ENCODE data around the gene CHST15.

CHST15 gene

DNA sequence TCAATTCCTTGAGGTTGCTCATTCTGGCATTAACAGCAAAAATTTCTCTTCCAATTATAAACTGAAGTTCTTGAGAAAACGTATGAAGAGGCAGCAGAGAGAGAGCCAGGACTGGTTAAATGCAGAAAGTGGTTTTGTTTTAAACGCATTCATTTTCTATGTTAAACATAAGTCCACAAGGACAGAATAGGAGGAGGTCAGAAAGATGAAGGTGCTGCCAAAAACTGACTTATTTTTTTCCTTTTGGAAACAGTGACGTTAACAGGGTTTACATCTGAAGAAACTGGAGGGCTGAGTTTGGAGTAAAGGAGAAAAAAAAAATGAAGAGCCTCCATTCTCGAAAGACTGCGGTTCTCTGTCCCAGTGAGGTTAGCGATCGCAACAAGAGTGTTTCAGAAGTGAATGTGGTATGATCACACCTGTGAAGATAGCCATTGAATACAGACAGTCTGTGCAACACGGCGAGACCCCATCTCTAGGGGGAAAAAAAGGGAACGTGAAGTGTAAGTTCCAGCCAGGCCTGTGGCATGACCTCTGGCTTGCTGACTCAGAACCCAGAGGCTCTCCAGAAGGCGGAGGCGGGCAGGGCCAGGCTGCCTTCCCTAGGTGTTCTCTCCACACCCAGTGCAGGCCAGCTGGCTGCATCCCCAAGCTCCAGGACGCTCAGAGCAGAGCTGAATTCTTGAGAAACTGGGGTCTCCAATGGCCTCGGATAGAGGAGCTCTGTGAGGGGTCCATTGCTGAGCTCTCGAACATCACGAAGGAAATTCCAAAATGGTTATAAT lies 84.0 kb downstream of the CHST15 start:
- intact Hi-C loops (cut with DNase I): no loop called here
- DNase-seq: peak in 4 of 42 donors; percentile 2 to 22 (median 12)

DNA sequence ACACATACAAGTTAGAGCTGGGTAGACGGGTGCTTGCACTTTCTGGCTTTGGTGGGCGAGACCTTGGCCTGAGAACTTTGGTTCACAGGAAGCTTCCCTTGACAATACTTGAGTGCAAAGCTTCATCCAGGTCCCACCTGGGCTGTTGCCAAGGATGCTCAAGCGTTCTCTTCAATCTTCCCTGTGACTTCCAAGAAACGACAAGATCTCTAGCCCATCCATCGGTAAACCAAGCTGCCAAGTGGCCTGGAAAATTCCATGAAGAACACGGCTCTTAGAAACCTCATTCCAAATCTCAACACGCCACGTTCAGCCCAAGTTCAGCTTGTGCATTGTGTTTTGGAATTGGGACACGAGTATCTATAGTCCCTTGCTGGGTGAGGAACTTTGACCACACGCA lies 84.7 kb downstream of the CHST15 start:
- peak in 4 of 42 donors; percentile 5 to 36 (median 20) for DNase-seq
- intact Hi-C loops (cut with DNase I): no loop called here

DNA sequence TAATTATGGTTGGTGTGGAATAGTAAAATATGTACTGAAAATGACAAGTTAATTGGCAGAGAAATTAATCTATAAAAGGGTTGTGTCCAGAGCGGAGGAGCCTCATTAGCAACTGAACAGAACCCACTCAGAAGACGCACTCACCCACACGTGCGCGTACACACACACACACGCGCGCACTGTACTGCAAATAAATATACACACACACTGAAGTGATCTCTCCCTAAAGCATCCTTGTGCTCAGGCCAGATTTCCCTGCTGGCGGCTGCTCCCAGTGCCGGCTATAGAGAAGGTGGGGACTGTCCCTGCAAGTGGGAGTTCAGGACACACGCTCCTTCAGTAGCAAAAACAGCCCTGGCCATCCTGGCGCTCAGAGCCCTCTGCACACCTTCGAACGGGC lies 85.2 kb downstream of the CHST15 start:
- DNase-seq: peak in 3 of 42 donors; percentile 18 to 28 (median 22)
- intact Hi-C loops (cut with DNase I): no loop called here

DNA sequence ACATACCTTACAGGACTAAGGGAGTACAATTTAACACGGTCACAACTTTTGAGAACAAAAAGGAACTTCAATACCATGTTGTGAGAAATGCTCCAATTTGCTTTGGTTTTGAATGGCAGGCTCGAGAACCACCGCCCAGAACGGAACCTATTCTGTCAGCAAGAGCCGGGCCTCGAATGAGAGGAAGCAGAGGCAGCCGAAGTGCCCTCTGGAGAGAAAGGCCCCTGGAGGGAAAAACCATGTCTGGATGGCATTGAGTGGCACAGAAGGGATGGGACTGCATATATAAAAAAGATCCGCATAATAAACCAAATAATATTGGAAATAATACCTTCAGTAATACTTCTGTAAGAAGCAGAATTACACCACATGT lies 85.6 kb downstream of the CHST15 start:
- intact Hi-C loops (cut with DNase I): no loop called here
- peak in 2 of 42 donors; percentile 6 to 22 for DNase-seq

DNA sequence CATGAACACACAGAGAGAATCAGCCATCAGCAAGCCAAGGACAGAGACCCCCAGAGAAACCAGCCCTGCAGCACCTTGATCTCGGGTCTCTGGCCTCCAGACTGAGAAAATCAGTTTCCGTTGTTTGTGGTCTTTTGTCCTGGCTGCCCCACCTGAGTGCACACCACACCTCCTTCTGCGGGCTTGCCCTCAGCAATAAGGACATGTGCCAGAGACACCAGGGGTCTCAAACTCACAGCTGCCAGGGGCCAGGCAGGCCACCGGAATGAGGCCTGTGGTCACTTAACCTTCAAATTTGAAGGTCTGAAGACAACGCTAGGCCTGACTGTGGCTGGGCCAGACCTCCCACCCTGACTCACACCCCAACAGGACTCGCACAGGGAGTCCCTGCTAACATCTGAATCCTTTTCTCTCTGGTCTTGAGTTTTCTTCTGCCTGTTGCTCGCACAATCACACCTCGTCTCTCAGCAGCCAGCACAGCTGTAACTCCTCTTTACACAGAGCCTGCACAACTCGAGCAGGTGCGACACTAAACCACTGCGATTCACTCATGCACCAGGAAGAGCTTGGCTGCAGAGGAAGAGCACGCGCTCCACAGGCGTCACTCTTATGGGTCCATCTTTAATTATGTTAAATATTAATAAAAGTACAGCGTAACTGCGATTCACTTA lies 86.2 kb downstream of the CHST15 start:
- peak in 7 of 42 donors; percentile 20 to 40 (median 27) for DNase-seq
- intact Hi-C loops (cut with DNase I): no loop called here

DNA sequence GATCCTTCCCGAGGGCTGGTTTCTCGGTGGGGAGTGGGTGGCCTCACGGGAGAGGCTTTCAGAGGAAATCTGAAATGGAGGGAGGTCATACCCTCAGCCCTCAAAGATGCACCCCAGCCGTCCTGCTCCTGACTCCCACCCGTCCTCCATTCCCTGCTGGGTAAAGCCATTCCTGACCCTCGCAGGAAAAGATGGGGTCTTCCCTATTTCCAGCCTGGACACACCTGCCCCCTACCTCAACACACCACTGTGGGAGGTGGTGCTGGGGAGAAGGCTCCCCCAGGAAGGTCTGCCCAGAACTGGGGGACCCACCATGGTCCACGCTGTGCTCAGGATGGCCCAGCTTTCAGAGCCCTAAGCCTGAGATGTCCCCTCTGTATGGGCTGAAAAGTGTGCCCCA lies 86.9 kb downstream of the CHST15 start:
- peak in 4 of 42 donors; percentile 12 to 25 (median 20) for DNase-seq

DNA sequence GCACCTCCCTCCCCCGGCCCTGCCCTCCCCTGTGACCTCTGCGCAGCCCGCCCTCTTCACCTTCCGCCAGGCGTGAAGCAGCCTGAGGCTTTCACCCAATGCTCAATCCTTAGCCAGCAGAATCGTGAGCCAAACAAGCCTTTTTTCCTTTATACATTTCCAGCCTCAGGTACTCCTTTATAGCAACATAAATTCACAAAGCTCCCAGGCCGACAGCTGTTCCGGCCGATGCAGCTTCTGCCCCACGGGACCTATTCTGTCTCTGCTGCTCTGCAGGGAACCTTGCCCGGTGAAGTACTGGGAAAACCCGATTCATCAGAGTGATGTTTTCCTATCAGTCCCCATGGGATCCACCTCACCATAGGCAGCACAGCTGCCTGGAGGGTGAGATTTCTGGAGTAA lies 87.4 kb downstream of the CHST15 start:
- intact Hi-C loops (cut with DNase I): no loop called here
- peak in 10 of 42 donors; percentile 5 to 41 (median 22) for DNase-seq

More for the DNA sequence above, 86.9 kb downstream of the CHST15 start:
- intact Hi-C loops (cut with DNase I): no loop called here

DNA sequence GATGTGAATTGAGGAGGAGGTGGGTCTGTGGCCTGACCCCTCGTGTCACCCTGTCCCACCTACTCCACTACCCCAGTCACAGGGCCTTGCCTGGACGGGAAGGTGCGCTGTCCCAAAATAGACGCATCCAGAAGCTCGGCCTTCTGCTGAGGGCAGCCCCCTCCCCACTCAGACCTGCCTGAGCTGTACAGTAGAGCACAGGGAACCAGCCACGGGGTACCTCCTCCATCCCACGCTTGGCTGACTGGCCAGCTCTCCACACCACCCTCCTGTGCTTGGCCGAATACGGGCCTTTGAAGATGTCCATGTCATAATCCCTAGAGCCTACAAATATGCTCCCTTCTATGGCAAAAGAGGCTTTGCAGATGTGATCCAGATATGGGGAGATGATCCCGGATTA lies 88.3 kb downstream of the CHST15 start:
- intact Hi-C loops (cut with DNase I): no loop called here
- DNase-seq: peak in 7 of 42 donors; percentile 3 to 27 (median 8)

DNA sequence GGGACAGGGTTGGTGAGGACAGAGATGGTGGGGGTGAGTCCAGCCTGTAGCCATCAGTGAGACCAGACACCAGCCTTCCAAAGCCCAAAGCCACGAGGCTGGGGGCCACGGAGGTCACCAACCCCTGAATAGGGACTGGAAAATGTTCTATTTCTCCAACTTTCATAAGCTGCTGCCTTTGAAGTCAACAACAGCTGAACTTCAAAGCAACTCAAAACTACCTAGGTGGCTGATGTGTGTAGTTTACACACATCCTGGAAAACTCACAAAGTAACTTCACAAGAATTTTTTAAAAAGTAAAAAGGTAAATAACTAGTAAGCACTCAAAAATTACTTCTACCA lies 88.8 kb downstream of the CHST15 start:
- intact Hi-C loops (cut with DNase I): no loop called here
- no peak for DNase-seq

DNA sequence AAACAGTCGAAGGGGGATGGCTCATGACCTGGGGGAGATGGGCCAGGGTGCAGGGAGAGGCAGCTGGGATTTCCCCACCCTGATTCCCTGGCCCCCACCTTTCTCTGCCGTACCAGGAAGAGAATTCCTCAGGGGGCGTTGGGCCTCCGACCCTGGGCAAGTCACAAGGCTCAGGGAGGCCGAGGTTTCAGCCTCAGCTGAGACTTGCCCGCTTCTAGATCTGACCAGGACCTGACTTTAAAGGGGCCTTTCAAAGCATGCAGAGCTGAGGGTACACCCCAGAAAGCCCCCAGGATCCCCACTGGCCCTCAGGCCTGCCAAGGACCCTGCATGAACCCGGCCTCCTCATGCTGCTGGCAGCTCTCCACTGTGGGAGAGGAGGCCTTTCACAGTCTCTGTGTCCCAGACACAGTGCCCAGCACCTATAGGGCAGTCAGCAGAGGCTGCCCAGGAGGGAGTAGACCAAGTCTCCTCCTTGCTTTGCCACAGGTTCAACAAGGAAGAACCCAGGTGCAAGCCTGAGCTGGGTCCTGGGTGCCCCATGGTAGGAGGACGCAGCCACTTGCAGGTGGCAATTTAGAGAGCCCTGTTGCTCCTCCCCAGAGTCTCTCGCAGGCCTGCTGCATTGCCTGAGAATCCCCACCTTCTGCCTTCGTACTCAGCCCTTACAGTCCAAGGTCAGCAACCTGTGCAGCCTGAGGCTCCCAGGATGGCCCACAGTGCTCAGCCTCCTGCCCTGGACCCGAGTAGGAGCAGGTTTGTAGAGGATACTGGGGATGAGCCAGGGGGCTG lies 89.3 kb downstream of the CHST15 start:
- DNase-seq: peak in 8 of 42 donors; percentile 7 to 34 (median 13)
- intact Hi-C loops (cut with DNase I): no loop called here

DNA sequence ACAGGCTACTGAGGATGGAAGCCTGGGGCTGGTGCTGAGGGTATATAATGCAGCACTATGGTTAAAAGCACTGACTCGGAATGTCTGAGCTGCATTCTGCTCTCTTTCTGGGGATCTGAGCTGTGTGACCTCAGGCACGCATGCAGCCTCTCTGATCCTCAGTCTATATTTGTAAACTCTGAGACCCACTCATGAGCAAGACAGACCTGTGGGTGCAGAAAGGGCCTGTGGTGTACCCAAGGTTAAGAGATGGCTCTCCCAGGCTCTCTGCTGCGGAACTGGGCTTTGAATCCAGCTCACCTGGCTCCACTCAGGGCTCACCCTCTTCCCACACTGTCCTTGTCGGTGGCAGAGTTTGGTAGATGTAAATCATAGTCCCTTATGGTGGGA lies 89.9 kb downstream of the CHST15 start:
- intact Hi-C loops (cut with DNase I): no loop called here
- DNase-seq: peak in 7 of 42 donors; percentile 5 to 28 (median 9)

DNA sequence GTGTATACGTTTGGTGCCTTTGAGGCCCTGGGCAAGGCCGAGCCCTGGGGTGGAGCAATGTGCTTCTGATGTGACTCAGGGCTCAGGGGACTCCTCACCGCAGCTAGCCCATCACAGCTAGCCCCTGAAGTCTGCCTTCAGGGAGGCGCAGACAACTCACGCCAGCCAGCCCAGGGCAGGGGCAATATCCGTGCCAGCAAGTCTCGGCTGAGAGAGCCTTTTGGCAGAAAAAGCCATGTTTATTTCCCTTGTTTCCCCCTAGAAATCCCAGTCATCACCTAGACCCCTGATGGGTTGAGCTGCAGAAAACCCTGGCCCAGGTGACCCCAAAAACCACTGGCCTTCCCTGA lies 90.4 kb downstream of the CHST15 start:
- peak in 4 of 42 donors; percentile 6 to 29 (median 13) for DNase-seq
- intact Hi-C loops (cut with DNase I): no loop called here

DNA sequence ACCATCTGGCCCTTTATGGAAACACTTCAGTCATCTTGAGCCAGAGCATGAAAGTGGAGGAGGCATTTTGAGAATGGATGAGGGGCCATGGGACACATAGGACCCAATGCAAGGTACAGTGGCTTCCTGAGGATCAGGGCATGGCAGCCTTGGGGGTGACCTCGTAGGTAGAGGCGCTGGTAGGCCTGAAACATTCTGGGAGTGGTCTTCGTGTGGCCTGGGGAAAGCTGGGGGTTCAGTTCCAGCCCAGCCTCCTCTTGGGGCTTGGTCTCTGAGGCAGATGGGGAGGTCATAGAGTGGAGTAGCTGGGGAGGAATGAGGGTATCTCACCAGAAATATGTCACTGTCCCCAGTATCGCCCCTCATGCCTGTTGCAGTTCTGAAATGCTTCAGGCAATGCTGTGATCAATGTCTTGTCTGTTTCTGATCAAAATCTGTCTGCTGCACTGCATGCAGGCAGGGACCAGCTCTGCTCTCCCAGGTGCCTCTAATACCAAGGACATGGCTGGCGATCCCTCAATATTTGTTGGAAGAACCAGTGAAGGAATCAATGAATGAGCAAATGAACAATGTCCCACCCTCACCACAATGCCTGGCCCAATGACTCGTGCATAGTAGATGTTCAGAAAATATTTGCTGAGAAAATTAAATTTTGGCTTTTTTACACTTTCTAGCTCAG lies 90.9 kb downstream of the CHST15 start:
- peak in 5 of 42 donors; percentile 5 to 36 (median 12) for DNase-seq
- intact Hi-C loops (cut with DNase I): no loop called here

DNA sequence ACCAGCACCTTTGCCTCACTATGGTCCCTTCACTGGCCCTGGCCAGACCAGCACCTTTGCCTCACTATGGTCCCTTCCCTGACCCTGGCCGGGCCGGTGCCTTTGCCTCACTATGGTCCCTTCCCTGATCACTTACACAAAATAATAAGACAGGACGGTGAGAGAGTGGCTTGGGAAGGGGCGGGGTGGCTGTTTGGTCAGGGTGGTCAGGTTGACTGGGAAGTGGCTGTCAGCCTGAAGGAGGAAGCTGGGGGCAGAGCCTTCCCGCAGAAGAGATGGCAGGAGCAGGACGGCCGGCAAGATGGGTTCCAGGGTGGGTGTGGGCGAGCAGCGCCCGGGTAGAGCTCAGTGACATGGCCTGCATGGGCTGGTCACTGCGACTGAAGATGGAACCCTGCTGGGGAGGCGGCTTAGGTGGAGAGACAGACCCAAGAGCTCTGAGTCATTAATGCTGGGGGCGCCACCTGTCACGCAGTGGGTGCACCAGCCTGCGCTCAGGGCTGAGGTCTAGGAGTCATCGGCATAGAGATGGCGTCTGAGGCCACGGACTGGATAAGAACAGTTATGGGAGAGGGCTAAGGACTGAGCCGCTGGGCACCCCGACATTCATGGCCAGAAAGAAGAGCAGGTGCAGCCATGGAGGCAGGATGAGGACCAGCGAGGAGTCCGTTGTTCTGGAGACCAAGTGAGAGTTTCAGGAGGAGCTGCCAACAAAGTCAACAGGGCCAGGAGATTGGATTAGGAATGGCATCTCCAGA lies 91.8 kb downstream of the CHST15 start:
- intact Hi-C loops (cut with DNase I): no loop called here
- DNase-seq: peak in 7 of 42 donors; percentile 8 to 43 (median 26)

DNA sequence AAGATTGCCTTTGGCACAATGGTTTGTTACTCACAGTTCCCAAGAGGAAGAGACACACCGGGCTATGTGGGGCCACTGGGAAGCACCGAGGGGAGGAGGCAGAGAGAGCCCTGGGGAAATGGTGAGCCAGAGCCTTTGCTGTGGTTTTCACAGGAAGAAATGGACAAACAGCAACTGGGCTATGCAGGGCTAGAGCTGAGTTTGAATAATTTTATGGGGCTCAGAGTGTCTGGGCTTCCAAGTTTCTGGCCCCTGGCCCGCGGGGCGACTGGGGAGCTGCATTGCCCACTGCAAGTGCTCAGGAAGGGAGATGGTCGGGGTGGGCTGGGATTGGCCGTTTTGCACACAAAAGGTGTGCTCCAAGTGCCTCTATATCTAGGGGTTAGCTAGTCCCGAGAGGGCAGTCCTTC lies 92.6 kb downstream of the CHST15 start:
- DNase-seq: peak in 6 of 42 donors; percentile 7 to 40 (median 23)
- intact Hi-C loops (cut with DNase I): no loop called here

DNA sequence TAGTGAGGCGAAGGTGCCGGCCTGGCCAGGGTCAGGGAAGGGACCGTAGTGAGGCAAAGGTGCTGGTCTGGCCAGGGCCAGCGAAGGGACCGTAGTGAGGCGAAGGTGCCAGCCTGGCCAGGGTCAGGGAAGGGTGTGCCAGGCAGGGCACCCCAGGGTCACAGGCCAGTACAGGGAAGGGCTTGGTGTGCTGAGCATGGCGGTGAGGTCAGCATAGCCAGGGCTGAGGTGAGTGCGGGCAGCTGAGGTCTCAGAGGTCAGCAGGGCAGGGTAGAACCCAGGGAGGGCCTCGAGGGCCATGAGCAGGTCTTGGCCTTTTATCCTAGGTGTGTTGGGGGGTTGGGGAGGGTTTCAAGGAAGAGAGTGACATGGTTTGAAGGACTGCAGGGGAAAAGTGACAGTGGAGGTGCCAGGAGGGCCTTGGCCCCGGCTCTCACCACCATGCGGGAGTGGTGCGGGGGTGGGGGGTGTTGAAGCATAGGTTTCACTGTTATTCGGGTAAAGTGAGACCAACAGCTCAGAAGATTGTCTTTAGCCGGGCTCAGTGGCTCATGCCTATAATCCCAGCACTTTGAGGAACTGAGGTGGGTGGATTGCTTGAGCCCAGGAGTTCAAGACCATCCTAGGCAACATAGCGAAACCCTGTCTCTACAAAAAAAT lies 93.3 kb downstream of the CHST15 start:
- peak in 6 of 42 donors; percentile 7 to 39 (median 24) for DNase-seq
- intact Hi-C loops (cut with DNase I): no loop called here

DNA sequence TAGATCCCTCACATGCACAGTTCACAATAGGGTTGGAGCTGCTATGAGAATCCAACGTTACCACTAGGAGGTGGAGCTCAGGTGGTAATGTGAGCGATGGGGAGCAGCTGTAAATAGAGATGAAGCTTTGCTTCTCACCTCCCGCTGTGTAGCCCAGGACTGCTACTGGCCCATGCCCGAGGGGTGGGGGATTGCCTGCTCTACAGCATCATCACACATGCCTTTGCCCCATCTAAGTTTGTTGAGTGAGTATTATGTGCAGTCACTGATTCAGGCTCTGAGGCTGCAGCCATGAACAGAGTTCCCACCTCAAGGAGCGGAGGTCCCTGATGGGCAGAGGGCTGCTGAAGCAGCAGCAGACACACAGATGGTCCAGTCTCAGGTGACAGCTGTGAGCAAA lies 94.1 kb downstream of the CHST15 start:
- intact Hi-C loops (cut with DNase I): no loop called here
- DNase-seq: peak in 3 of 42 donors; percentile 12 to 35 (median 24)

All from head of caudate nucleus (tissue), 42 donors.